ENCODE results near the gene PRKAA1. TPM values are rescaled to one million over a fixed set of nuclear protein-coding genes. Genes with fewer than 3 reads are reported as not detected.

The PRKAA1 gene
- total RNA-seq, 2 donors from 2014 or later: 43.0 to 52.5 TPM

- no peaks in the 10 kb centered on the region for H3K36me3 ChIP-seq
- no peak for TF ChIP-seq CTCF (IDR thresholded peaks at IDR 0.05)
- H3K27me3 ChIP-seq: no peaks in the 10 kb centered on the region
- H3K4me3 ChIP-seq: no peak overlapping the region
- H3K9me3 ChIP-seq: peaks cover 0 to 5% of the 10 kb centered on the region in 2 donors
- no peak for DNase-seq (ENCODE audit: low spot score)
- peaks cover 0 to 30% of the 10 kb centered on the region in 2 donors for H3K4me1 ChIP-seq
- no peak overlapping the region for H3K27ac ChIP-seq
These were observed 14.0 kb downstream of the PRKAA1 start for GRCh38 chr5:40784027-40784653.

- peaks cover 5% of the 10 kb centered on the region for H3K36me3 ChIP-seq
- H3K27ac ChIP-seq: no peak overlapping the region
- peaks cover 0 to 30% of the 10 kb centered on the region in 2 donors for H3K4me1 ChIP-seq
- no peak for DNase-seq (ENCODE audit: low spot score)
- H3K27me3 ChIP-seq: no peaks in the 10 kb centered on the region
- no peak for TF ChIP-seq CTCF (IDR thresholded peaks at IDR 0.05)
- H3K4me3 ChIP-seq: no peak overlapping the region
- no peaks in the 10 kb centered on the region for H3K9me3 ChIP-seq
These were observed 16.2 kb downstream of the PRKAA1 start for GRCh38 chr5:40781843-40782409.

- H3K27me3 ChIP-seq: no peaks in the 10 kb centered on the region
- no peak overlapping the region for H3K4me3 ChIP-seq
- no peaks in the 10 kb centered on the region for H3K9me3 ChIP-seq
- H3K36me3 ChIP-seq: peaks cover 16% of the 10 kb centered on the region
- no peak overlapping the region for H3K27ac ChIP-seq
- TF ChIP-seq CTCF (IDR thresholded peaks at IDR 0.05): no peak
- no peak for DNase-seq (ENCODE audit: low spot score)
- peaks cover 0 to 30% of the 10 kb centered on the region in 2 donors for H3K4me1 ChIP-seq
These were observed 17.3 kb downstream of the PRKAA1 start for GRCh38 chr5:40780858-40781257.

- Histone ChIP-seq H3K4me1 (peaks cover 0 to 30% of the 10 kb centered on the region in 2 donors), H3K36me3 (peaks cover 23% of the 10 kb centered on the region)
These were observed 18.0 kb downstream of the PRKAA1 start for GRCh38 chr5:40780199-40780598.

GRCh38 chr5:40779561-40779960 lies 18.6 kb downstream of the PRKAA1 start:
- H3K4me1 ChIP-seq: peaks cover 0 to 30% of the 10 kb centered on the region in 2 donors

More at GRCh38 chr5:40780199-40780598, 18.0 kb downstream of the PRKAA1 start:
- Histone ChIP-seq H3K9me3 (no peaks in the 10 kb centered on the region), H3K27ac (no peak overlapping the region), H3K4me3 (no peak overlapping the region), H3K27me3 (no peaks in the 10 kb centered on the region)
- TF ChIP-seq CTCF (IDR thresholded peaks at IDR 0.05): no peak
- no peak for DNase-seq (ENCODE audit: low spot score)

More at GRCh38 chr5:40779561-40779960, 18.6 kb downstream of the PRKAA1 start:
- Histone ChIP-seq H3K9me3 (no peaks in the 10 kb centered on the region), H3K36me3 (peaks cover 29% of the 10 kb centered on the region), H3K27me3 (no peaks in the 10 kb centered on the region), H3K4me3 (no peak overlapping the region), H3K27ac (no peak overlapping the region)
- DNase-seq (ENCODE audit: low spot score): no peak
- TF ChIP-seq CTCF (IDR thresholded peaks at IDR 0.05): no peak
